PC-3 (cell line): Measurements from ENCODE around the gene RNLS.

Experiments
- CTCF ChIP-seq: fragments of 300-600 bp; sonication (generic); conservative IDR thresholded peaks from 2 replicates; pipeline ENCODE4 v1.5.1; 2017; ENCODE audit warnings: antibody characterized with exemption, low read depth, mild to moderate bottlenecking, low read length
- EZH2 ChIP-seq: fragments of 300-600 bp; sonication (generic); IDR thresholded peaks from one replicate; pipeline ENCODE4 v1.6.1; 2017; ENCODE audit warnings: antibody characterized with exemption, mild to moderate bottlenecking, low read length; ENCODE audit not compliant: unreplicated experiment
- EZH2phosphoT487 ChIP-seq: fragments of 300-600 bp; sonication (generic); IDR thresholded peaks from 2 replicates; pipeline ENCODE4 v1.6.1; 2018; ENCODE audit warnings: mild to moderate bottlenecking, antibody characterized with exemption, low read length, borderline replicate concordance

GRCh38 chr10:88249450-88249849 is 333.7 kb downstream of the RNLS start:
- TF ChIP-seq CTCF = no peak
- TF ChIP-seq EZH2 = no peak
- no peak for TF ChIP-seq EZH2phosphoT487
